Endodermal cell (in vitro differentiated cells): ENCODE data around the gene HERPUD1. TPM values are rescaled to one million over a fixed set of nuclear protein-coding genes. Genes with fewer than 3 reads are reported as not detected.
"Not testable (repeated sequence)": the region's sequence is repeated elsewhere in the genome, so short reads cannot be mapped to it uniquely, and the experiment has no call there.

Source experiments
- DNase-seq: peaks from one replicate; pipeline ENCODE4 v3.0.0-alpha.2; 2017
- H3K27ac ChIP-seq: 2 replicates; pipeline ENCODE4 v1.5.1; 2013; ENCODE audit warnings: mild to moderate bottlenecking, low read depth, low read length, moderate library complexity
- H3K27me3 ChIP-seq: 2 replicates; pipeline ENCODE4 v1.6.1; 2013; ENCODE audit warnings: mild to moderate bottlenecking, low read length, moderate library complexity; ENCODE audit not compliant: insufficient read depth, control insufficient read depth, poor library complexity, severe bottlenecking
- H3K36me3 ChIP-seq: 2 replicates; pipeline ENCODE4 v1.7.0; 2013; ENCODE audit warnings: mild to moderate bottlenecking, low read length, moderate library complexity; ENCODE audit not compliant: control insufficient read depth, insufficient read depth
- H3K4me1 ChIP-seq: one replicate; pipeline ENCODE4 v1.7.0; 2013; ENCODE audit warnings: low read length; ENCODE audit not compliant: control insufficient read depth, insufficient read depth
- H3K4me3 ChIP-seq: 2 replicates; pipeline ENCODE4 v1.5.1; 2013; ENCODE audit warnings: mild to moderate bottlenecking, low read length, moderate library complexity
- H3K9ac ChIP-seq: 2 replicates; pipeline ENCODE4 v1.6.1; 2013; ENCODE audit warnings: mild to moderate bottlenecking, low read length, moderate library complexity; ENCODE audit not compliant: poor library complexity, severe bottlenecking; ENCODE audit errors: extremely low read depth
- H3K9me3 ChIP-seq: 2 replicates; pipeline ENCODE4 v1.6.1; 2013; ENCODE audit warnings: mild to moderate bottlenecking, low read length, moderate library complexity; ENCODE audit not compliant: control insufficient read depth
- H3K27ac Mint-ChIP-seq: 2 replicates; pipeline ENCODE4 v1.8.0; 2020; ENCODE audit warnings: mixed read lengths
- H3K27me3 Mint-ChIP-seq: 2 replicates; pipeline ENCODE4 v1.8.0; 2021; ENCODE audit warnings: mild to moderate bottlenecking, mixed read lengths; ENCODE audit not compliant: insufficient read depth
- H3K36me3 Mint-ChIP-seq: 2 replicates; pipeline ENCODE4 v1.8.0; 2020; ENCODE audit warnings: low read depth, mixed read lengths
- H3K4me1 Mint-ChIP-seq: 2 replicates; pipeline ENCODE4 v1.8.0; 2020; ENCODE audit warnings: mixed read lengths
- H3K4me3 Mint-ChIP-seq: 2 replicates; pipeline ENCODE4 v1.8.0; 2020; ENCODE audit warnings: mild to moderate bottlenecking, moderate library complexity, mixed read lengths
- H3K9me3 Mint-ChIP-seq: 2 replicates; pipeline ENCODE4 v1.8.0; 2020; ENCODE audit warnings: mild to moderate bottlenecking, mixed read lengths
- CTCF ChIP-seq: fragments of 200-600 bp; sonication (generic); conservative IDR thresholded peaks from 2 replicates; pipeline ENCODE4 v1.5.0; 2021; ENCODE audit warnings: antibody characterized with exemption, mild to moderate bottlenecking
- WGBS, 2 experiments: methylation state at CpG; one replicate each; pipeline versions ENCODE4 v1.1.5 to v1.1.7; 2013; ENCODE audit warnings: missing lambda C conversion rate in 2 of 2, mixed read lengths in 1 of 2; ENCODE audit not compliant: insufficient coverage in 1 of 2, insufficient read length in 1 of 2; 5-methylcytosine and 5-hydroxymethylcytosine counted together
- total RNA-seq, 2 donors: library from RNA; stranded (reverse); fragmentation: NEBNext Ultra II Directional in 1 of 2; extraction: Animal tissue kit (Norgen Biotek cat#: 25700) in 1 of 2; gene quantifications; 2 replicates in 1 of 2; 3 replicates in 1 of 2; pipeline ENCODE4 v1.2.1, GENCODE V29; 2021

Gene HERPUD1
- total RNA-seq, 2 donors from 2014 or later = 21.5 to 40.6 TPM

GRCh38 chr16:56985288-56985961, 53.5 kb downstream of the HERPUD1 start:
- H3K4me1 Mint-ChIP-seq = peaks cover 6% of the 10 kb centered on the region
- no peaks in the 10 kb centered on the region for H3K9me3 Mint-ChIP-seq
- H3K4me1 ChIP-seq = no peaks in the 10 kb centered on the region
- H3K9me3 ChIP-seq = no peaks in the 10 kb centered on the region
- H3K9ac ChIP-seq = no peak overlapping the region
- peak; percentile 58 for DNase-seq
- no peaks in the 10 kb centered on the region for H3K36me3 Mint-ChIP-seq
- H3K27me3 Mint-ChIP-seq = peaks cover 42% of the 10 kb centered on the region
- H3K27me3 ChIP-seq = peaks cover 32% of the 10 kb centered on the region
- H3K27ac ChIP-seq = no peak overlapping the region
- no peak overlapping the region for H3K27ac Mint-ChIP-seq
- no peak overlapping the region for H3K4me3 Mint-ChIP-seq
- no peak for TF ChIP-seq CTCF
- WGBS, 2 experiments = 58 to 83% methylated on average over 2 to 7 of the region's 7 CpGs
- H3K4me3 ChIP-seq = no peak overlapping the region
- no peaks in the 10 kb centered on the region for H3K36me3 ChIP-seq

GRCh38 chr16:56985962-56986360, 54.0 kb downstream of the HERPUD1 start:
- 91 to 100% methylated on average over 1 to 2 of the region's 2 CpGs for WGBS, 2 experiments
- no peak for DNase-seq
- H3K4me1 Mint-ChIP-seq = peaks cover 6% of the 10 kb centered on the region
- H3K27me3 Mint-ChIP-seq = peaks cover 48% of the 10 kb centered on the region
- H3K36me3 Mint-ChIP-seq = no peaks in the 10 kb centered on the region
- H3K27ac ChIP-seq = no peak overlapping the region
- H3K4me1 ChIP-seq = no peaks in the 10 kb centered on the region
- no peak overlapping the region for H3K27ac Mint-ChIP-seq
- no peaks in the 10 kb centered on the region for H3K36me3 ChIP-seq
- H3K4me3 ChIP-seq = no peak overlapping the region
- H3K27me3 ChIP-seq = peaks cover 37% of the 10 kb centered on the region
- H3K9ac ChIP-seq = no peak overlapping the region
- TF ChIP-seq CTCF = no peak
- H3K4me3 Mint-ChIP-seq = no peak overlapping the region
- no peaks in the 10 kb centered on the region for H3K9me3 ChIP-seq
- no peaks in the 10 kb centered on the region for H3K9me3 Mint-ChIP-seq

- no peak for TF ChIP-seq CTCF
- Histone ChIP-seq H3K9ac (no peak overlapping the region), H3K4me3 (no peak overlapping the region), H3K27ac (no peak overlapping the region), H3K27me3 (peaks cover 41% of the 10 kb centered on the region), H3K4me1 (no peaks in the 10 kb centered on the region), H3K36me3 (no peaks in the 10 kb centered on the region), H3K9me3 (no peaks in the 10 kb centered on the region)
- H3K4me3 Mint-ChIP-seq = no peak overlapping the region
- no peak for DNase-seq
- H3K27ac Mint-ChIP-seq = no peak overlapping the region
- H3K36me3 Mint-ChIP-seq = no peaks in the 10 kb centered on the region
- peaks cover 6% of the 10 kb centered on the region for H3K4me1 Mint-ChIP-seq
- H3K27me3 Mint-ChIP-seq = peaks cover 52% of the 10 kb centered on the region
- no peaks in the 10 kb centered on the region for H3K9me3 Mint-ChIP-seq
- 85% methylated on average over 1 of the region's 1 CpG; no CpG with 5 or more reads in 1 of the 2 experiments for WGBS, 2 experiments
Observed at GRCh38 chr16:56986361-56986760, 54.4 kb downstream of the HERPUD1 start.

- H3K4me1 ChIP-seq, H3K4me3 Mint-ChIP-seq, H3K27ac Mint-ChIP-seq, H3K36me3 ChIP-seq, H3K9me3 Mint-ChIP-seq, H3K27ac ChIP-seq, DNase-seq, H3K4me1 Mint-ChIP-seq, H3K4me3 ChIP-seq, H3K36me3 Mint-ChIP-seq, H3K9ac ChIP-seq, H3K9me3 ChIP-seq: not testable (repeated sequence)
- H3K27me3 ChIP-seq = peaks cover 42% of the 10 kb centered on the region
- 90 to 91% methylated on average over 2 to 4 of the region's 4 CpGs for WGBS, 2 experiments
- peaks cover 57% of the 10 kb centered on the region for H3K27me3 Mint-ChIP-seq
Observed at GRCh38 chr16:56986908-56987307, 55.0 kb downstream of the HERPUD1 start.
